Measurements from ENCODE around the gene NOC4L.

- no peak for TF ChIP-seq TCF12 (IDR thresholded peaks at IDR 0.05; ENCODE audit: low read depth)
- no peak for TF ChIP-seq REST (IDR thresholded peaks at IDR 0.05; ENCODE audit: low read depth)
- no peak for TF ChIP-seq MAX (IDR thresholded peaks at IDR 0.05)
- no peak for TF ChIP-seq RAD21 (IDR thresholded peaks at IDR 0.05; ENCODE audit: low read depth)
- no peak for TF ChIP-seq TAF1 (IDR thresholded peaks at IDR 0.05; ENCODE audit: low read depth)
- no peak for TF ChIP-seq EGR1 (IDR thresholded peaks at IDR 0.05)
- no peak for TF ChIP-seq USF1 (IDR thresholded peaks at IDR 0.05)
- no peak for TF ChIP-seq EP300 (IDR thresholded peaks at IDR 0.05; ENCODE audit: borderline replicate concordance)
- TF ChIP-seq CREB1 (IDR thresholded peaks at IDR 0.05; ENCODE audit: low read depth), result no peak
Observed at GRCh38 chr12:132163911-132164288, 19.6 kb downstream of the NOC4L start.

Data from Ishikawa (cell line).